ENCODE results near the gene SRMS. TPM values are rescaled to one million over a fixed set of nuclear protein-coding genes. Genes with fewer than 3 reads are reported as not detected.
A peak's percentile ranks its signal among the peaks of the same experiment; 100 is the strongest.

The SRMS gene
- total and polyA plus RNA-seq, 2 of the 13 experiments (the other 11 are each of a cell fraction or from before 2014, with no cell fraction given): not detected

- TF ChIP-seq, protein P1, sequence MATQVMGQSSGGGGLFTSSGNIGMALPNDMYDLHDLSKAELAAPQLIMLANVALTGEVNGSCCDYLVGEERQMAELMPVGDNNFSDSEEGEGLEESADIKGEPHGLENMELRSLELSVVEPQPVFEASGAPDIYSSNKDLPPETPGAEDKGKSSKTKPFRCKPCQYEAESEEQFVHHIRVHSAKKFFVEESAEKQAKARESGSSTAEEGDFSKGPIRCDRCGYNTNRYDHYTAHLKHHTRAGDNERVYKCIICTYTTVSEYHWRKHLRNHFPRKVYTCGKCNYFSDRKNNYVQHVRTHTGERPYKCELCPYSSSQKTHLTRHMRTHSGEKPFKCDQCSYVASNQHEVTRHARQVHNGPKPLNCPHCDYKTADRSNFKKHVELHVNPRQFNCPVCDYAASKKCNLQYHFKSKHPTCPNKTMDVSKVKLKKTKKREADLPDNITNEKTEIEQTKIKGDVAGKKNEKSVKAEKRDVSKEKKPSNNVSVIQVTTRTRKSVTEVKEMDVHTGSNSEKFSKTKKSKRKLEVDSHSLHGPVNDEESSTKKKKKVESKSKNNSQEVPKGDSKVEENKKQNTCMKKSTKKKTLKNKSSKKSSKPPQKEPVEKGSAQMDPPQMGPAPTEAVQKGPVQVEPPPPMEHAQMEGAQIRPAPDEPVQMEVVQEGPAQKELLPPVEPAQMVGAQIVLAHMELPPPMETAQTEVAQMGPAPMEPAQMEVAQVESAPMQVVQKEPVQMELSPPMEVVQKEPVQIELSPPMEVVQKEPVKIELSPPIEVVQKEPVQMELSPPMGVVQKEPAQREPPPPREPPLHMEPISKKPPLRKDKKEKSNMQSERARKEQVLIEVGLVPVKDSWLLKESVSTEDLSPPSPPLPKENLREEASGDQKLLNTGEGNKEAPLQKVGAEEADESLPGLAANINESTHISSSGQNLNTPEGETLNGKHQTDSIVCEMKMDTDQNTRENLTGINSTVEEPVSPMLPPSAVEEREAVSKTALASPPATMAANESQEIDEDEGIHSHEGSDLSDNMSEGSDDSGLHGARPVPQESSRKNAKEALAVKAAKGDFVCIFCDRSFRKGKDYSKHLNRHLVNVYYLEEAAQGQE (IDR thresholded peaks at IDR 0.05; ENCODE audit: borderline replicate concordance in 1 of 2, low read depth in 1 of 2, low read length in 2 of 2): no peak
- peak; percentile 45; the same call in 1 of the 2 replicates for TF ChIP-seq MED1 (CRISPR knock-in tag; IDR thresholded peaks at IDR 0.05)
- TF ChIP-seq, protein P2, sequence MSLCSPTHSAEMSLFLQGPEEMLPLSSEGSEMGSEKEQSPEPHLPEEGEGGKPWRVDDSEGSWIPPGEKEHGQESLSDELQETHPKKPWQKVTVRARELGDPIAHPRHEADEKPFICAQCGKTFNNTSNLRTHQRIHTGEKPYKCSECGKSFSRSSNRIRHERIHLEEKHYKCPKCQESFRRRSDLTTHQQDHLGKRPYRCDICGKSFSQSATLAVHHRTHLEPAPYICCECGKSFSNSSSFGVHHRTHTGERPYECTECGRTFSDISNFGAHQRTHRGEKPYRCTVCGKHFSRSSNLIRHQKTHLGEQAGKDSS (CRISPR knock-in tag; IDR thresholded peaks at IDR 0.05; ENCODE audit: borderline replicate concordance, low read depth): peak; percentile 25; the same call in 1 of the 2 replicates
- no peak for TF ChIP-seq STAT5B (CRISPR knock-in tag; IDR thresholded peaks at IDR 0.05)
- TF ChIP-seq ZSCAN12 (CRISPR knock-in tag; IDR thresholded peaks at IDR 0.05): no peak
- no peak for TF ChIP-seq ZNF512B (CRISPR knock-in tag; IDR thresholded peaks at IDR 0.05; ENCODE audit: borderline replicate concordance)
- no peak for TF ChIP-seq ZEB1 (IDR thresholded peaks at IDR 0.05; ENCODE audit: insufficient replicate concordance, low read depth)
- no peak for TF ChIP-seq CHD2 (IDR thresholded peaks at IDR 0.05; ENCODE audit: low read depth, low read length)
- peak; percentile 41; the same call in 1 of the 2 replicates for TF ChIP-seq ZNF501 (CRISPR knock-in tag; IDR thresholded peaks at IDR 0.05)
- TF ChIP-seq ZNF160 (CRISPR knock-in tag; IDR thresholded peaks at IDR 0.05): peak; percentile 36; the same call in 1 of the 2 replicates
- no peak for TF ChIP-seq YY1 (IDR thresholded peaks at IDR 0.05; ENCODE audit: insufficient read depth, insufficient replicate concordance, low read depth, low read length)
- TF ChIP-seq ZNF451 (CRISPR knock-in tag; IDR thresholded peaks at IDR 0.05): no peak
- no peak for TF ChIP-seq ZNF724P (CRISPR knock-in tag; IDR thresholded peaks at IDR 0.05; ENCODE audit: borderline replicate concordance)
- TF ChIP-seq JUND (CRISPR knock-in tag; IDR thresholded peaks at IDR 0.05): no peak
- peak; percentile 35; the same call in 1 of the 2 replicates for TF ChIP-seq GABPB1 (CRISPR knock-in tag; IDR thresholded peaks at IDR 0.05)
- TF ChIP-seq, protein P3, sequence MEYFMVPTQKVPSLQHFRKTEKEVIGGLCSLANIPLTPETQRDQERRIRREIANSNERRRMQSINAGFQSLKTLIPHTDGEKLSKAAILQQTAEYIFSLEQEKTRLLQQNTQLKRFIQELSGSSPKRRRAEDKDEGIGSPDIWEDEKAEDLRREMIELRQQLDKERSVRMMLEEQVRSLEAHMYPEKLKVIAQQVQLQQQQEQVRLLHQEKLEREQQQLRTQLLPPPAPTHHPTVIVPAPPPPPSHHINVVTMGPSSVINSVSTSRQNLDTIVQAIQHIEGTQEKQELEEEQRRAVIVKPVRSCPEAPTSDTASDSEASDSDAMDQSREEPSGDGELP (IDR thresholded peaks at IDR 0.05; ENCODE audit: borderline replicate concordance, low read depth): peak; percentile 41; the same call in 1 of the 2 replicates
- TF ChIP-seq ZNF510 (CRISPR knock-in tag; IDR thresholded peaks at IDR 0.05; ENCODE audit: low read depth): no peak
- TF ChIP-seq, protein P4, sequence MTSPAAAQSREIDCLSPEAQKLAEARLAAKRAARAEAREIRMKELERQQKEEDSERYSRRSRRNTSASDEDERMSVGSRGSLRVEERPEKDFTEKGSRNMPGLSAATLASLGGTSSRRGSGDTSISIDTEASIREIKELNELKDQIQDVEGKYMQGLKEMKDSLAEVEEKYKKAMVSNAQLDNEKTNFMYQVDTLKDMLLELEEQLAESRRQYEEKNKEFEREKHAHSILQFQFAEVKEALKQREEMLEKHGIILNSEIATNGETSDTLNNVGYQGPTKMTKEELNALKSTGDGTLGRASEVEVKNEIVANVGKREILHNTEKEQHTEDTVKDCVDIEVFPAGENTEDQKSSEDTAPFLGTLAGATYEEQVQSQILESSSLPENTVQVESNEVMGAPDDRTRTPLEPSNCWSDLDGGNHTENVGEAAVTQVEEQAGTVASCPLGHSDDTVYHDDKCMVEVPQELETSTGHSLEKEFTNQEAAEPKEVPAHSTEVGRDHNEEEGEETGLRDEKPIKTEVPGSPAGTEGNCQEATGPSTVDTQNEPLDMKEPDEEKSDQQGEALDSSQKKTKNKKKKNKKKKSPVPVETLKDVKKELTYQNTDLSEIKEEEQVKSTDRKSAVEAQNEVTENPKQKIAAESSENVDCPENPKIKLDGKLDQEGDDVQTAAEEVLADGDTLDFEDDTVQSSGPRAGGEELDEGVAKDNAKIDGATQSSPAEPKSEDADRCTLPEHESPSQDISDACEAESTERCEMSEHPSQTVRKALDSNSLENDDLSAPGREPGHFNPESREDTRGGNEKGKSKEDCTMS (CRISPR knock-in tag; conservative IDR thresholded peaks at IDR 0.05): no peak
- TF ChIP-seq ZNF207 (IDR thresholded peaks at IDR 0.05; ENCODE audit: borderline replicate concordance): no peak
Observed at GRCh38 chr20:63557481-63557891, 9.9 kb upstream of the SRMS start (continued).
